IMR-90 (cell line): ENCODE results near the gene VCL. TPM values are rescaled to one million over a fixed set of nuclear protein-coding genes. Genes with fewer than 3 reads are reported as not detected.
A peak's percentile ranks its signal among the peaks of the same experiment; 100 is the strongest.

Experiments
- ATAC-seq: fragments of 200-7000 bp; cut with Tn5 transposase; 2 replicates; pipeline ENCODE4 v1.9.1; 2020; ENCODE audit warnings: low read depth, mild to moderate bottlenecking, moderate library complexity
- BruUV-seq: library from RNA; stranded (reverse); fragments of 400-500 nt; replicated peaks from 2 replicates; lab custom pipeline; 2021; lab: Mats Ljungman, UMichigan
- CTCF ChIA-PET: fragments of 300-600 bp; formaldehyde crosslinking; extraction: SDS; loops from one replicate; lab custom pipeline; 2021; ENCODE audit warnings: antibody characterized with exemption; lab: Yijun Ruan, JAX
- POLR2A ChIA-PET: fragments of 300-600 bp; sonication (Branson Sonifier 250); formaldehyde crosslinking; loops from one replicate; lab custom pipeline; 2022; ENCODE audit warnings: antibody characterized with exemption; ENCODE audit not compliant: unreplicated experiment; lab: Charles Lee
- DNase-seq: peaks from one replicate; pipeline ENCODE4 v3.0.0; 2013
- H2AFZ ChIP-seq: replicated peaks from 2 replicates; pipeline ENCODE3; 2013; ENCODE audit warnings: low read length, mild to moderate bottlenecking; ENCODE audit not compliant: poor library complexity
- H2AK5ac ChIP-seq: 2 replicates; pipeline ENCODE4 v1.6.1; 2013; ENCODE audit warnings: low read depth, low read length, inconsistent platforms
- H2AK9ac ChIP-seq: replicated peaks from 2 replicates; pipeline ENCODE3; 2013; ENCODE audit warnings: mild to moderate bottlenecking, low read depth, low read length, moderate library complexity; ENCODE audit not compliant: poor library complexity
- H2BK120ac ChIP-seq: 2 replicates; pipeline ENCODE4 v1.6.1; 2013; ENCODE audit warnings: low read depth, low read length, inconsistent platforms
- H2BK15ac ChIP-seq: 3 replicates; pipeline ENCODE4 v1.6.1; 2013; ENCODE audit warnings: low read depth, low read length, inconsistent platforms
- H2BK20ac ChIP-seq: 2 replicates; pipeline ENCODE4 v1.6.1; 2013; ENCODE audit warnings: low read depth, mild to moderate bottlenecking, inconsistent platforms, low read length, moderate library complexity
- H2BK5ac ChIP-seq: 2 replicates; pipeline ENCODE4 v1.6.1; 2013; ENCODE audit warnings: mild to moderate bottlenecking, low read depth, low read length, inconsistent platforms; ENCODE audit not compliant: poor library complexity, severe bottlenecking
- H3K14ac ChIP-seq: replicated peaks from 2 replicates; pipeline ENCODE4 v1.6.1; 2013; ENCODE audit warnings: low read depth, low read length, inconsistent platforms
- H3K18ac ChIP-seq: 2 replicates; pipeline ENCODE4 v1.6.1; 2013; ENCODE audit warnings: low read depth, low read length, control low read depth
- H3K23ac ChIP-seq: 2 replicates; pipeline ENCODE4 v1.6.1; 2013; ENCODE audit warnings: low read depth, low read length, inconsistent platforms
- H3K27ac ChIP-seq: 2 replicates; pipeline ENCODE4 v1.5.1; 2013; ENCODE audit warnings: mild to moderate bottlenecking, control low read depth, low read length; ENCODE audit not compliant: insufficient read depth
- H3K27me3 ChIP-seq: 2 replicates; pipeline ENCODE4 v1.6.1; 2013; ENCODE audit warnings: low read length; ENCODE audit not compliant: control insufficient read depth, insufficient read depth
- H3K36me3 ChIP-seq: 2 replicates; pipeline ENCODE4 v1.6.1; 2013; ENCODE audit warnings: low read length, mixed read lengths; ENCODE audit not compliant: control insufficient read depth, insufficient read depth
- H3K4ac ChIP-seq: 2 replicates; pipeline ENCODE4 v1.6.1; 2013; ENCODE audit warnings: low read depth, low read length, inconsistent platforms
- H3K4me1 ChIP-seq: 2 replicates; pipeline ENCODE4 v1.6.1; 2013; ENCODE audit warnings: low read length, mixed read lengths; ENCODE audit not compliant: control insufficient read depth, insufficient read depth
- H3K4me2 ChIP-seq: 2 replicates; pipeline ENCODE4 v1.6.1; 2013; ENCODE audit warnings: low read depth, mild to moderate bottlenecking, control low read depth, low read length, moderate library complexity
- H3K4me3 ChIP-seq: 2 replicates; pipeline ENCODE4 v1.5.1; 2013; ENCODE audit warnings: low read depth, mild to moderate bottlenecking, control low read depth, low read length, moderate library complexity; ENCODE audit not compliant: insufficient read depth
- H3K56ac ChIP-seq: 2 replicates; pipeline ENCODE4 v1.6.1; 2013; ENCODE audit warnings: low read length, inconsistent platforms; ENCODE audit not compliant: insufficient read depth; ENCODE audit errors: extremely low read depth
- H3K79me1 ChIP-seq, 2 experiments: 2 replicates each; pipeline ENCODE4 v1.6.1; 2013; ENCODE audit warnings: low read length in 2 of 2, inconsistent platforms in 1 of 2, low read depth in 1 of 2
- H3K9ac ChIP-seq: 2 replicates; pipeline ENCODE4 v1.6.1; 2013; ENCODE audit warnings: low read depth, low read length, control low read depth
- H3K9me1 ChIP-seq: 2 replicates; pipeline ENCODE4 v1.6.1; 2013; ENCODE audit warnings: low read length, inconsistent platforms; ENCODE audit not compliant: insufficient read depth
- H3K9me3 ChIP-seq: 2 replicates; pipeline ENCODE4 v1.6.1; 2013; ENCODE audit warnings: low read length; ENCODE audit not compliant: control insufficient read depth, insufficient read depth
- H4K20me1 ChIP-seq: 2 replicates; pipeline ENCODE4 v1.6.1; 2013; ENCODE audit warnings: low read length, inconsistent platforms; ENCODE audit not compliant: insufficient read depth
- H4K5ac ChIP-seq: 2 replicates; pipeline ENCODE4 v1.6.1; 2013; ENCODE audit warnings: mild to moderate bottlenecking, low read depth, low read length, control low read depth
- H4K8ac ChIP-seq, 2 experiments: 2 replicates each; pipeline ENCODE4 v1.6.1; 2013; ENCODE audit warnings: low read depth in 2 of 2, low read length in 2 of 2, control low read depth in 1 of 2, inconsistent platforms in 1 of 2
- H4K91ac ChIP-seq: 2 replicates; pipeline ENCODE4 v1.6.1; 2013; ENCODE audit warnings: low read depth, low read length, inconsistent platforms; ENCODE audit not compliant: insufficient read depth
- BHLHE40 ChIP-seq: fragments of 150-350 bp; IDR thresholded peaks from 2 replicates; pipeline ENCODE4 v1.6.1; 2016; ENCODE audit warnings: mild to moderate bottlenecking, low read depth, low read length
- CTCF ChIP-seq: conservative IDR thresholded peaks from 2 replicates; pipeline ENCODE4 v1.5.1; 2012; ENCODE audit warnings: mild to moderate bottlenecking, low read depth, low read length, improper control_type of control experiment
- ELK1 ChIP-seq: fragments of 150-350 bp; IDR thresholded peaks from 2 replicates; pipeline ENCODE4 v1.6.1; 2016; ENCODE audit warnings: low read depth, mild to moderate bottlenecking, low read length, moderate library complexity, borderline replicate concordance
- FOS ChIP-seq: fragments of 150-350 bp; IDR thresholded peaks from 2 replicates; pipeline ENCODE4 v1.6.1; 2016; ENCODE audit warnings: low read depth, low read length
- MAFK ChIP-seq: IDR thresholded peaks from 2 replicates; pipeline ENCODE4 v1.6.1; 2012; ENCODE audit warnings: low read depth, low read length, improper control_type of control experiment
- MAZ ChIP-seq: IDR thresholded peaks from 2 replicates; pipeline ENCODE4 v1.6.1; 2012; ENCODE audit warnings: low read depth, mild to moderate bottlenecking, low read length, improper control_type of control experiment, moderate library complexity, borderline replicate concordance
- MXI1 ChIP-seq: IDR thresholded peaks from 2 replicates; pipeline ENCODE4 v1.6.1; 2012; ENCODE audit warnings: low read depth, mild to moderate bottlenecking, low read length, moderate library complexity, borderline replicate concordance
- NFE2L2 ChIP-seq: fragments of 150-350 bp; IDR thresholded peaks from 2 replicates; pipeline ENCODE4 v1.6.1; 2016; ENCODE audit warnings: low read depth, mild to moderate bottlenecking, low read length
- POLR2A ChIP-seq: IDR thresholded peaks from 2 replicates; pipeline ENCODE4 v1.6.1; 2012; ENCODE audit warnings: mild to moderate bottlenecking, low read depth, low read length
- RAD21 ChIP-seq: IDR thresholded peaks from 2 replicates; pipeline ENCODE4 v1.6.1; 2012; ENCODE audit warnings: low read length, improper control_type of control experiment
- RCOR1 ChIP-seq: IDR thresholded peaks from 2 replicates; pipeline ENCODE4 v1.6.1; 2012; ENCODE audit warnings: mild to moderate bottlenecking, low read length, improper control_type of control experiment; ENCODE audit not compliant: insufficient replicate concordance
- RFX5 ChIP-seq: IDR thresholded peaks from 2 replicates; pipeline ENCODE4 v1.8.0; 2012; ENCODE audit warnings: low read depth, mild to moderate bottlenecking, low read length, moderate library complexity
- SMC3 ChIP-seq: fragments of 150-350 bp; IDR thresholded peaks from 2 replicates; pipeline ENCODE4 v1.6.1; 2016; ENCODE audit warnings: low read depth, mild to moderate bottlenecking, antibody characterized with exemption, low read length, moderate library complexity
- USF2 ChIP-seq: fragments of 150-350 bp; IDR thresholded peaks from 2 replicates; pipeline ENCODE4 v1.6.1; 2017; ENCODE audit warnings: mild to moderate bottlenecking, antibody characterized with exemption, low read length, low read depth
- WGBS, 2 experiments: methylation state at CpG; one replicate each; pipeline versions ENCODE4 v1.1.5 to v1.1.7; 2013; ENCODE audit warnings: missing lambda C conversion rate in 2 of 2; ENCODE audit not compliant: insufficient read length in 1 of 2; ENCODE audit errors: extremely low coverage in 2 of 2; 5-methylcytosine and 5-hydroxymethylcytosine counted together
- dilution Hi-C: fragments of 300-500 bp; cut with HindIII; formaldehyde crosslinking; loops from one replicate; pipeline ENCODE4 v1.14.3; 2018; ENCODE audit warnings: low sequenced_read_pairs; ENCODE audit not compliant: unreplicated experiment
- in situ Hi-C: fragments of 300-500 bp; cut with MboI; formaldehyde crosslinking; loops from 3 replicates; pipeline ENCODE4 v1.14.3; 2019; ENCODE audit warnings: low sequenced_read_pairs, inconsistent platforms, mixed read lengths
- intact Hi-C: fragments of 100-400 bp; cut with micrococcal nuclease; formaldehyde crosslinking; loops from 2 replicates; pipeline ENCODE4 v1.10.0; 2022
- polyA plus RNA-seq, 3 experiments: library from polyadenylated mRNA; depleted of rRNA; stranded (reverse); fragments of >200 nt; gene quantifications; 2 replicates each; pipeline ENCODE4 v1.2.3, GENCODE V29; 2012; ENCODE audit warnings: low replicate concordance in 1 of 3
- total RNA-seq: library from RNA; depleted of rRNA; stranded (reverse); fragments of >200 nt; gene quantifications from 2 replicates; pipeline ENCODE4 v1.2.3, GENCODE V29; 2012

VCL gene
- total and polyA plus RNA-seq, 2 of the 4 experiments (the other 2 are of a cell fraction) = 227 to 283 TPM

GRCh38 chr10:74086317-74086716, 88.4 kb downstream of the VCL start:
- Histone ChIP-seq H2AK5ac (no peak overlapping the region), H3K27ac (peak overlapping the region; percentile 21; the same call in 1 of the 2 replicates), H3K9me1 (peaks cover 3% of the 10 kb centered on the region; the same call in 1 of the 2 replicates), H3K36me3 (peaks cover 48% of the 10 kb centered on the region), H4K20me1 (peaks cover 36% of the 10 kb centered on the region), H4K5ac (no peak overlapping the region), H2BK20ac (no peak overlapping the region), H4K8ac (no peak overlapping the region), H2AK9ac (no peak overlapping the region), H2BK15ac (no peak overlapping the region), H3K4me2 (no peak overlapping the region), H3K9ac (no peak overlapping the region), H3K9me3 (no peaks in the 10 kb centered on the region), H3K56ac (no peak overlapping the region), H3K23ac (no peak overlapping the region), H3K79me1 (peaks cover 35 to 66% of the 10 kb centered on the region in 2 experiments), H4K91ac (no peak overlapping the region), H3K4ac (no peak overlapping the region), H2BK5ac (peak overlapping the region; percentile 34), H2AFZ (no peak overlapping the region), H3K14ac (no peak overlapping the region), H3K4me1 (peaks cover 3% of the 10 kb centered on the region), H3K4me3 (no peak overlapping the region), H2BK120ac (no peak overlapping the region), H3K27me3 (no peaks in the 10 kb centered on the region), H3K18ac (no peak overlapping the region)
- DNase-seq = no peak
- ChIA-PET POLR2A (no interaction called here), CTCF (no interaction called here)
- intact Hi-C loops = no loop called here
- BruUV-seq = TSS peak; percentile 14
- in situ Hi-C loops = no loop called here
- dilution Hi-C loops = no loop called here
- TF ChIP-seq USF2 (no peak), SMC3 (no peak), CTCF (no peak), POLR2A (no peak), RCOR1 (no peak), MXI1 (no peak), RAD21 (no peak), MAFK (no peak), BHLHE40 (no peak), NFE2L2 (no peak), MAZ (no peak), RFX5 (no peak), ELK1 (no peak), FOS (no peak)
- peak; percentile 38 for ATAC-seq
- WGBS, 2 experiments = 83% methylated on average over 1 of the region's 2 CpGs; no CpG with 5 or more reads in 1 of the 2 experiments
